Measurements from ENCODE around the gene CTNND2.

DNA sequence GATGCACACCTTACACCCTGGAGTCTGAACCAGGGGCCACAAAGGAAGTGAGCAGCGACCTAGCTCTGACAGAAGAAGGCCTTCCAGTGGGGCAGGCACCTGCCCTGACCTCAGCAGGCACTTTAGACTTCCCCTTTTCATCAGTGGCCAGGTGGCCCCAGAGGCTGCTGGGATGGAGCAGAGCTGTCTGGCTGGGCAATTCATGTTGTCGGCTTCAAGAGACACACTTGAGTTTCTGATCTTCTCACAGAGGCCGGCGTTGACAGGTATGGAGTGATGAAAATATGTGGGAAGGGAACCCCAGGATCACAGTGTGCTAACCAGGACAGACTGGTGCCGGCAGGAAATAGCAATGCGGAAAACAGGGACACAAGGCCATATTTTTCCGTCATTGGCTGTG is 375.5 kb downstream of the CTNND2 start:
- TF ChIP-seq, protein P1, sequence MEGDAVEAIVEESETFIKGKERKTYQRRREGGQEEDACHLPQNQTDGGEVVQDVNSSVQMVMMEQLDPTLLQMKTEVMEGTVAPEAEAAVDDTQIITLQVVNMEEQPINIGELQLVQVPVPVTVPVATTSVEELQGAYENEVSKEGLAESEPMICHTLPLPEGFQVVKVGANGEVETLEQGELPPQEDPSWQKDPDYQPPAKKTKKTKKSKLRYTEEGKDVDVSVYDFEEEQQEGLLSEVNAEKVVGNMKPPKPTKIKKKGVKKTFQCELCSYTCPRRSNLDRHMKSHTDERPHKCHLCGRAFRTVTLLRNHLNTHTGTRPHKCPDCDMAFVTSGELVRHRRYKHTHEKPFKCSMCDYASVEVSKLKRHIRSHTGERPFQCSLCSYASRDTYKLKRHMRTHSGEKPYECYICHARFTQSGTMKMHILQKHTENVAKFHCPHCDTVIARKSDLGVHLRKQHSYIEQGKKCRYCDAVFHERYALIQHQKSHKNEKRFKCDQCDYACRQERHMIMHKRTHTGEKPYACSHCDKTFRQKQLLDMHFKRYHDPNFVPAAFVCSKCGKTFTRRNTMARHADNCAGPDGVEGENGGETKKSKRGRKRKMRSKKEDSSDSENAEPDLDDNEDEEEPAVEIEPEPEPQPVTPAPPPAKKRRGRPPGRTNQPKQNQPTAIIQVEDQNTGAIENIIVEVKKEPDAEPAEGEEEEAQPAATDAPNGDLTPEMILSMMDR (conservative IDR thresholded peaks at IDR 0.05; ENCODE audit: low read depth, low read length) = no peak
- no peak for TF ChIP-seq EZH2 (IDR thresholded peaks at IDR 0.05; ENCODE audit: borderline replicate concordance, low read depth, low read length, poor library complexity, severe bottlenecking)

Measured in A673 (cell line).